ENCODE results near the gene EIF3A.

- TF ChIP-seq, protein P1, sequence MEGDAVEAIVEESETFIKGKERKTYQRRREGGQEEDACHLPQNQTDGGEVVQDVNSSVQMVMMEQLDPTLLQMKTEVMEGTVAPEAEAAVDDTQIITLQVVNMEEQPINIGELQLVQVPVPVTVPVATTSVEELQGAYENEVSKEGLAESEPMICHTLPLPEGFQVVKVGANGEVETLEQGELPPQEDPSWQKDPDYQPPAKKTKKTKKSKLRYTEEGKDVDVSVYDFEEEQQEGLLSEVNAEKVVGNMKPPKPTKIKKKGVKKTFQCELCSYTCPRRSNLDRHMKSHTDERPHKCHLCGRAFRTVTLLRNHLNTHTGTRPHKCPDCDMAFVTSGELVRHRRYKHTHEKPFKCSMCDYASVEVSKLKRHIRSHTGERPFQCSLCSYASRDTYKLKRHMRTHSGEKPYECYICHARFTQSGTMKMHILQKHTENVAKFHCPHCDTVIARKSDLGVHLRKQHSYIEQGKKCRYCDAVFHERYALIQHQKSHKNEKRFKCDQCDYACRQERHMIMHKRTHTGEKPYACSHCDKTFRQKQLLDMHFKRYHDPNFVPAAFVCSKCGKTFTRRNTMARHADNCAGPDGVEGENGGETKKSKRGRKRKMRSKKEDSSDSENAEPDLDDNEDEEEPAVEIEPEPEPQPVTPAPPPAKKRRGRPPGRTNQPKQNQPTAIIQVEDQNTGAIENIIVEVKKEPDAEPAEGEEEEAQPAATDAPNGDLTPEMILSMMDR (conservative IDR thresholded peaks at IDR 0.05 in 1 of 2, IDR thresholded peaks at IDR 0.05 in 1 of 2; ENCODE audit: low read depth in 1 of 2, low read length in 2 of 2), result no peak
- no peak for TF ChIP-seq EZH2 (IDR thresholded peaks at IDR 0.05; ENCODE audit: low read length, missing control alignments)
These were observed 4.3 kb upstream of the EIF3A start for GRCh38 chr10:119084896-119085295.

All from fibroblast of lung (primary cell).